Measurements from ENCODE around the gene ABCB9.

The ABCB9 gene

DNA sequence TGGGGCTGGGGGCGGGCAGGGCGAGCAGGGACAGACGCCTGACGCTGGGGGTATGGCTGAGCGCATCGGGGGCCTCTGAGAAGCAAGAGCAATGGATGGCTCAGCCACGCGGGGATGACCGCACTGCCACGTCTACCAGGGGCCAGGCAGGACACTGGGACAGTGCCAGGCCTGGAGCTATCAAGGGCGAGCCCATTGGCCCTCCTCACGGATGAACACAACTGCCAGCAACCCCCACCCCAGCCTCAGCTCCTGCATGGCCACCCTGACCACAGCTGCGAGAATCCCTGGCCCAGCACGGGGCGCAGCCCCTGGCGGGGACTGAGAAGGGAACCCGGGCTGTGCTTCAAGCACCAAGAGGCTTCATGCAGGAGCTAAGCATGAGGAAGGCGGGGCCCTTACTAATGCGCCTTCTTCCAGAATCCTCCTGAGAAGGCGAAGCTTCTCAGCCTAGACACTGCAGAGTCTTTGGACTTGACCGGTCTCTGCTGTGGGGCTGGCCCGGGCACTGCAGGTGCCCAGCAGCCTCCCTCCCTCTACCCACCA is 23.7 kb upstream of the ABCB9 start:
- no peak for DNase-seq (ENCODE audit: low read depth)
- no peak overlapping the region for H3K4me3 ChIP-seq (ENCODE audit: low read depth, low read length)
- no peak for TF ChIP-seq CTCF (conservative IDR thresholded peaks at IDR 0.05; ENCODE audit: low read depth, low read length)

DNA sequence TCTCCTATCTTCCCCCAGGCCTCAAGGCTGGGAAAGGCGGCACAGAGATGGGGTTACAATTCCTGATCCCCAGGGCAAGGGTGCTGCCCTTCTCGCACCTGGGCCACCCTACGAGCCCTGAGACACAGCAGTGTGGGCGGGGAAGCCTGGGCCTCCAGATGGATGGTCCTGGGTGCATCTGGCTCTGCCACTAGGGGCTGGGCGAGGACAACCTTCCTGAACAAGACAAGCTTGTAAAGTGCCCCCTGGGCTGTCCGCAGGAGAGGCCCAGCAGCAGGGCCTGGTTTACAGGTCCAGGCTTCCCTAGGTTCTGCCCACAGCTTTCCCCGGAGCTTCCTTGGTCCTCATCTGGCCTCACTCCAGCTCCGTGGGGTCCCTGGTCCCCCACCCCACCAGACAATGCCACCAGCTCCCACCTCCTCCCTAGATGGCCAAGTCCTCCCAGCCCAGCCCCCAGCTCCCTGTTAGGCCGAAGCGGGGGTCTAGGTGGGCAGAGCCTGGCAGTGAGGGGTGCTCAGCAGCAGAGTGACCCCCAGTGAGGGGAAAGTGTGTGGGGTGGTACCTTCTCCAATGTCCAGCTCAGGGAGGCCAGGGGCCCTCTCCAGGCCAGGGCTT is 23.1 kb upstream of the ABCB9 start:
- TF ChIP-seq CTCF (conservative IDR thresholded peaks at IDR 0.05; ENCODE audit: low read depth, low read length), result no peak
- DNase-seq (ENCODE audit: low read depth), result no peak
- no peak overlapping the region for H3K4me3 ChIP-seq (ENCODE audit: low read depth, low read length)

DNA sequence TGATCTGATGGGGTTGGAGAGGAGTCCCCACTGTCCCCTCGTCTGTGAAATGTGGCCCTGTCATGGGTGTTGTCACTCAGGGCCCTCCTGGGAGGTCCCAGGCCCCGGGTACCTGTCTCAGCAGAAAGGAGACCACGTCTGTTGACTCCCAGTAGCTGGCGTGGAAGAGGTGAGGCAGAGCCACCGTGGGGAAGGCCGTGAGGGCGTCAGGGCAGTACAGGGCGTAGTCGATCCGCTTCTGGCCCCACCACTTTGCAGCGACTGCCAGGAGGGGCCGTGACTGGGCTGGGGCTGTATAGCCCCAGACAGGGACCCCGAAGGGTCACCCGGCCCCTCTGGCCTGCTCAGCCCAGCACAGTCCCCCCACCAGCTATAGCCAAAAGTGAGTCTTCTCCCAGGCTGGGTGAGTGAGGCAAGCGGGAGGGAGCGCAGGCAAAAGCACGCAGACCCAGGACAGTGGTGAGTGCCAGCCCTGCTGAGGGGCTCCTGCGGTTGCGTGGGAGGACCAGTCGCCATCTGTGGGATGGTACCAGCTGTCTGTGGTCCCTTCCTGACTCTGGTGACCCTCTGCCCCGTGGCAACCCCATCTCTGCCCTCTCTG is 22.4 kb upstream of the ABCB9 start:
- no peak overlapping the region for H3K4me3 ChIP-seq (ENCODE audit: low read depth, low read length)
- no peak for DNase-seq (ENCODE audit: low read depth)
- no peak for TF ChIP-seq CTCF (conservative IDR thresholded peaks at IDR 0.05; ENCODE audit: low read depth, low read length)

DNA sequence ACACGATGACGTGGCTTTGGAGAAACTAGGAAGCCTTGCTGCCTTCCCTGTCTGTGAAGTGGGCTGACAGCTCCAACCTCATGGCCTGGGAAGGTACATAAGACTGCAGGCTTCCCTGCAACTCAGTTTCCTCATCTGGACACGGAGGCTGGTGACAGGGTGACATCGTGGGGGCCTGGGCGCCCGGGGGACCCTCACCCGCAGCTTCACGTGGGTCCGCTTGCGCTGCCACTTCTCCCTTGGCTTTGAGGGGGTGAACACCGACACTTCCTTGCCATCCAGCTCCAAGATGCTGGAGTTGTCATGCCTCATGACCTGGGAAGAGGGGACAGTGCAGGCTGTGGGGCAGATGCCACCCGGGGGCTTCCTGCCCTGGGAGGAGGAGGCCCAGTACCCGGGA is 21.8 kb upstream of the ABCB9 start:
- no peak overlapping the region for H3K4me3 ChIP-seq (ENCODE audit: low read depth, low read length)
- no peak for DNase-seq (ENCODE audit: low read depth)
- no peak for TF ChIP-seq CTCF (conservative IDR thresholded peaks at IDR 0.05; ENCODE audit: low read depth, low read length)

DNA sequence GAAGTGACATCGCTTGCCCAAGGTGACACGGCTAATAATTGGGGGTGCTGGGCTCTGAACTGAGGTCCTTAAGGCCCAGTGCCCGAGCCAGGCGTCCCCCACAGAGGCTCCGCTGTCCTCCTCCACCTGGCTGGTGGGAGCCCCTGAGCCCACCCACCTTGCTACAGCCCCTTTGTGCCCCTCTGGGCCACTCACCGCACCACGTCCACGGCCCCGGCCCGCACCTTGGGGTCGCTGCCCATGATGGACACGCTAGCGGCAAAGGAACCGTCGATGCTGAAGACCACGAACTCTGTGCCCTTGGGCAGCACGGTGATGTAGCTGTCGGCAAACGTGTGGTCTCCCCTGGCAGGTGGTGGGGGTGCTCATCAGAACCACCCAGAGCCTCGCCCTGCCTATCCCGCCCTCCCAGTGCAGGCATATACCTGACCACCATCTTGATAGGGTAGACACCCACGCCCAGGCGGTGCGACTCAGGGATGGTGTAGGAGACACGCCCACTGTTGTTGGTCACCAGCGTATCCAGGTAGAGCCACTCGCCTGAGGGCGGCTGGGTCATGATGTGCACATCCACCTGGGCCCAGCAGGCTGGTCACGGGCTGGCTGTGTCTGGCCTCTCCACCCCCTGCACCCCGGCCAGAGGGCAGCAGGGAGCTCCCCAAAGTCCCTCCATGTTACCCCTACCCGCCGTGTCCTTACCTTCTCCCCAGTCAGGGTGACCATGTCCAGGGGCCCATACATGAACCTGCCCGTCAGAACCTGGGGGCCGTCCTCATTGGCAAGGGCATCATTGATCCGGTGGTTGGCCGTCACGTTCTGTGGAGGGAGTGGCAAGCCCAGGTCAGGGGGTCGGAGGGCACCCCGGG is 21.1 kb upstream of the ABCB9 start:
- DNase-seq (ENCODE audit: low read depth), result no peak
- TF ChIP-seq CTCF (conservative IDR thresholded peaks at IDR 0.05; ENCODE audit: low read depth, low read length), result no peak
- H3K4me3 ChIP-seq (ENCODE audit: low read depth, low read length), result no peak overlapping the region

- TF ChIP-seq CTCF (conservative IDR thresholded peaks at IDR 0.05; ENCODE audit: low read depth, low read length), result no peak
- no peak overlapping the region for H3K4me3 ChIP-seq (ENCODE audit: low read depth, low read length)
- DNase-seq (ENCODE audit: low read depth), result no peak
Observed at GRCh38 chr12:122986258-122986871, 20.1 kb upstream of the ABCB9 start.
